ENCODE measurements around the gene DYNC1H1. TPM values are rescaled to one million over a fixed set of nuclear protein-coding genes. Genes with fewer than 3 reads are reported as not detected.

DYNC1H1 gene
- total and polyA plus RNA-seq, 2 of the 13 experiments (the other 11 are each of a cell fraction or from before 2014, with no cell fraction given) = 74.4 to 239 TPM

GRCh38 chr14:102084931-102085330 is 120.6 kb downstream of the DYNC1H1 start:
- CTCF ChIA-PET (ENCODE audit: low intra/inter-chr PET ratio, low total read pairs) = no interaction called here

DNA sequence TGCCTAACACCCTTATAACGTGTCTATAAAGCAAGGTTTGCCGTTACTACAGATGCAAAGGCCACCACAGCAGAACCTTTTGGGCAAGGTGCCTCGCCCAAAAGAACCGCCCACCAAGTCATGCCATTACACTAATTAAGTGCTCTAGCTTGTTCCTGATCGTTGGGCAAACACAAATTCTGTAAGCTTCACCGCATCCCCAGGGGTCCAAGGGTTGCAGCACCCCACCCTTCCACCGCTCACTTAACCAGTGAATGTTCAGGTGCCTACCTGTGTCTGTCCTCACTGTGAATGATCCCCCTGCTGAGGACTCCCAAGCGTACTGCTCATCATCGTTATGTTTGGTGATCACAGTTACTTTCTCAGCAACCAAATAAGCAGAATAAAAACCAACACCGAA is 121.1 kb downstream of the DYNC1H1 start:
- intact Hi-C loops (cut with micrococcal nuclease; ENCODE audit: unreplicated experiment) (no loop called here), in situ Hi-C loops (cut with HindIII; ENCODE audit: extremely low pct_ligation_motif_present, low pct_unique_long_range_greater_than_20kb) (loop anchor here (25.0 kb wide), 1 partner anchor 373 kb away; no protein-coding TSS in a partner anchor)
- no peak for DNase-seq (ENCODE audit: low spot score)
- CTCF ChIA-PET (ENCODE audit: low intra/inter-chr PET ratio, low total read pairs) = no interaction called here
- H3K27me3 ChIP-seq (ENCODE audit: control insufficient read depth in 1 of 2, insufficient read depth in 2 of 2, low read length in 2 of 2) = no peaks in the 10 kb centered on the region; a peak in 1 of 5 replicates
- H3K36me3 ChIP-seq (replicated peaks in 1 of 2; ENCODE audit: control insufficient read depth in 1 of 2, insufficient read depth in 2 of 2, low read length in 2 of 2) = peaks cover 18 to 45% of the 10 kb centered on the region in 2 experiments
- WGBS (ENCODE audit: low lambda C conversion rate) = 3% methylated on average over 9 of the region's 10 CpGs
- no peak overlapping the region for H2AFZ ChIP-seq (ENCODE audit: low read length)
- peaks cover 34% of the 10 kb centered on the region for H4K20me1 ChIP-seq (ENCODE audit: insufficient read depth, low read length)
- peak; percentile 30 for FAIRE-seq
- BruUV-seq (replicated peaks) = no TSS peak
- peak overlapping the region; percentile 78 for H3K4me2 ChIP-seq (ENCODE audit: low read depth, low read length)
- H3K27ac ChIP-seq (ENCODE audit: extremely low read length, insufficient read depth, low read length) = no peak overlapping the region
- peak in 1 of 2 experiments; percentile 24; a peak in 1 of 4 replicates for TF ChIP-seq POLR2A (IDR thresholded peaks at IDR 0.05; ENCODE audit: insufficient read depth in 1 of 2, low read depth in 2 of 2, low read length in 2 of 2)
- TF ChIP-seq, protein P1, sequence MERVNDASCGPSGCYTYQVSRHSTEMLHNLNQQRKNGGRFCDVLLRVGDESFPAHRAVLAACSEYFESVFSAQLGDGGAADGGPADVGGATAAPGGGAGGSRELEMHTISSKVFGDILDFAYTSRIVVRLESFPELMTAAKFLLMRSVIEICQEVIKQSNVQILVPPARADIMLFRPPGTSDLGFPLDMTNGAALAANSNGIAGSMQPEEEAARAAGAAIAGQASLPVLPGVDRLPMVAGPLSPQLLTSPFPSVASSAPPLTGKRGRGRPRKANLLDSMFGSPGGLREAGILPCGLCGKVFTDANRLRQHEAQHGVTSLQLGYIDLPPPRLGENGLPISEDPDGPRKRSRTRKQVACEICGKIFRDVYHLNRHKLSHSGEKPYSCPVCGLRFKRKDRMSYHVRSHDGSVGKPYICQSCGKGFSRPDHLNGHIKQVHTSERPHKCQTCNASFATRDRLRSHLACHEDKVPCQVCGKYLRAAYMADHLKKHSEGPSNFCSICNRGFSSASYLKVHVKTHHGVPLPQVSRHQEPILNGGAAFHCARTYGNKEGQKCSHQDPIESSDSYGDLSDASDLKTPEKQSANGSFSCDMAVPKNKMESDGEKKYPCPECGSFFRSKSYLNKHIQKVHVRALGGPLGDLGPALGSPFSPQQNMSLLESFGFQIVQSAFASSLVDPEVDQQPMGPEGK (CRISPR knock-in tag; IDR thresholded peaks at IDR 0.05) = no peak
- TF ChIP-seq, protein P2, sequence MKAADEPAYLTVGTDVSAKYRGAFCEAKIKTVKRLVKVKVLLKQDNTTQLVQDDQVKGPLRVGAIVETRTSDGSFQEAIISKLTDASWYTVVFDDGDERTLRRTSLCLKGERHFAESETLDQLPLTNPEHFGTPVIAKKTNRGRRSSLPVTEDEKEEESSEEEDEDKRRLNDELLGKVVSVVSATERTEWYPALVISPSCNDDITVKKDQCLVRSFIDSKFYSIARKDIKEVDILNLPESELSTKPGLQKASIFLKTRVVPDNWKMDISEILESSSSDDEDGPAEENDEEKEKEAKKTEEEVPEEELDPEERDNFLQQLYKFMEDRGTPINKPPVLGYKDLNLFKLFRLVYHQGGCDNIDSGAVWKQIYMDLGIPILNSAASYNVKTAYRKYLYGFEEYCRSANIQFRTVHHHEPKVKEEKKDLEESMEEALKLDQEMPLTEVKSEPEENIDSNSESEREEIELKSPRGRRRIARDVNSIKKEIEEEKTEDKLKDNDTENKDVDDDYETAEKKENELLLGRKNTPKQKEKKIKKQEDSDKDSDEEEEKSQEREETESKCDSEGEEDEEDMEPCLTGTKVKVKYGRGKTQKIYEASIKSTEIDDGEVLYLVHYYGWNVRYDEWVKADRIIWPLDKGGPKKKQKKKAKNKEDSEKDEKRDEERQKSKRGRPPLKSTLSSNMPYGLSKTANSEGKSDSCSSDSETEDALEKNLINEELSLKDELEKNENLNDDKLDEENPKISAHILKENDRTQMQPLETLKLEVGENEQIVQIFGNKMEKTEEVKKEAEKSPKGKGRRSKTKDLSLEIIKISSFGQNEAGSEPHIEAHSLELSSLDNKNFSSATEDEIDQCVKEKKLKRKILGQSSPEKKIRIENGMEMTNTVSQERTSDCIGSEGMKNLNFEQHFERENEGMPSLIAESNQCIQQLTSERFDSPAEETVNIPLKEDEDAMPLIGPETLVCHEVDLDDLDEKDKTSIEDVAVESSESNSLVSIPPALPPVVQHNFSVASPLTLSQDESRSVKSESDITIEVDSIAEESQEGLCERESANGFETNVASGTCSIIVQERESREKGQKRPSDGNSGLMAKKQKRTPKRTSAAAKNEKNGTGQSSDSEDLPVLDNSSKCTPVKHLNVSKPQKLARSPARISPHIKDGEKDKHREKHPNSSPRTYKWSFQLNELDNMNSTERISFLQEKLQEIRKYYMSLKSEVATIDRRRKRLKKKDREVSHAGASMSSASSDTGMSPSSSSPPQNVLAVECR (CRISPR knock-in tag; IDR thresholded peaks at IDR 0.05; ENCODE audit: borderline replicate concordance) = peak; percentile 33; the same call in 1 of the 2 replicates
- H3K79me2 ChIP-seq (ENCODE audit: insufficient read depth, low read length) = peaks cover 40% of the 10 kb centered on the region
- H3K9ac ChIP-seq (ENCODE audit: insufficient read depth, low read depth, low read length) = peak overlapping the region; percentile 96
- peak overlapping the region; percentile 84 to 91 (median 90) for H3K4me3 ChIP-seq (replicated peaks in 1 of 3; ENCODE audit: insufficient read depth in 1 of 3, low read depth in 2 of 3, low read length in 3 of 3)
- POLR2A ChIA-PET = interaction anchor here (1.2 to 1.4 kb wide), 2 partner anchors 11 to 33 kb away, joined by 3 to 6 read pairs; no protein-coding TSS in a partner anchor
- peaks cover 55% of the 10 kb centered on the region for H3K4me1 ChIP-seq (ENCODE audit: insufficient read depth, low read length)
- H3K9me3 ChIP-seq (ENCODE audit: low read length) = no peaks in the 10 kb centered on the region
- ATAC-seq = no peak

More at GRCh38 chr14:102084931-102085330, 120.6 kb downstream of the DYNC1H1 start:
- Histone ChIP-seq H4K20me1 (ENCODE audit: insufficient read depth, low read length) (peaks cover 37% of the 10 kb centered on the region), H3K79me2 (ENCODE audit: insufficient read depth, low read length) (peaks cover 40% of the 10 kb centered on the region), H3K27ac (ENCODE audit: extremely low read length, insufficient read depth, low read length) (no peak overlapping the region), H3K27me3 (ENCODE audit: control insufficient read depth in 1 of 2, insufficient read depth in 2 of 2, low read length in 2 of 2) (no peaks in the 10 kb centered on the region; a peak in 1 of 5 replicates), H3K4me2 (ENCODE audit: low read depth, low read length) (peak overlapping the region; percentile 78), H3K4me3 (replicated peaks in 1 of 3; ENCODE audit: insufficient read depth in 1 of 3, low read depth in 2 of 3, low read length in 3 of 3) (peak overlapping the region; percentile 84 to 91 (median 90); a peak in 5 of 6 replicates), H3K9ac (ENCODE audit: insufficient read depth, low read depth, low read length) (peak overlapping the region; percentile 96; the same call in 1 of the 2 replicates), H2AFZ (ENCODE audit: low read length) (no peak overlapping the region), H3K4me1 (ENCODE audit: insufficient read depth, low read length) (peaks cover 55% of the 10 kb centered on the region), H3K36me3 (replicated peaks in 1 of 2; ENCODE audit: control insufficient read depth in 1 of 2, insufficient read depth in 2 of 2, low read length in 2 of 2) (peaks cover 20 to 51% of the 10 kb centered on the region in 2 experiments), H3K9me3 (ENCODE audit: low read length) (no peaks in the 10 kb centered on the region)
- POLR2A ChIA-PET = interaction anchor here (0.8 to 1.2 kb wide), 2 partner anchors 12 to 22 kb away, joined by 3 to 6 read pairs; no protein-coding TSS in a partner anchor
- FAIRE-seq = no peak
- TF ChIP-seq ZSCAN31 (CRISPR knock-in tag; IDR thresholded peaks at IDR 0.05; ENCODE audit: low read depth) (0 out of 2 replicates have a peak, but pooled peaks have one; percentile 18), ESRRA (CRISPR knock-in tag; IDR thresholded peaks at IDR 0.05; ENCODE audit: low read depth) (no peak)
- BruUV-seq (replicated peaks) = no TSS peak
- in situ Hi-C loops (cut with HindIII; ENCODE audit: extremely low pct_ligation_motif_present, low pct_unique_long_range_greater_than_20kb) = loop anchor here (25.0 kb wide), 1 partner anchor 373 kb away; no protein-coding TSS in a partner anchor
- no peak for DNase-seq (ENCODE audit: low spot score)
- intact Hi-C loops (cut with micrococcal nuclease; ENCODE audit: unreplicated experiment) = no loop called here
- 80% methylated on average over 6 of the region's 6 CpGs for WGBS (ENCODE audit: low lambda C conversion rate)
- no peak for ATAC-seq
